Coronary artery (tissue), 2 donors: ENCODE data around the gene SEC22C.

Experiments
- DNase-seq: peaks from one replicate; pipeline ENCODE4 v3.0.0-alpha.2; 2017; ENCODE audit warnings: low spot score
- H3K27ac ChIP-seq, 2 donors: fragments of 200-600 bp; sonication (generic); one replicate each; pipeline ENCODE4 v1.5.1; 2016 to 2019
- H3K4me3 ChIP-seq: fragments of 200-600 bp; sonication (generic); 2 replicates; pipeline ENCODE4 v1.5.1; 2016; ENCODE audit warnings: mild to moderate bottlenecking, moderate library complexity
- TF ChIP-seq, protein P1 (sequence below): fragments of 200-600 bp; sonication (generic); IDR thresholded peaks from one replicate; pipeline ENCODE4 v1.5.1; 2019; ENCODE audit warnings: antibody characterized with exemption

SEC22C gene

DNA sequence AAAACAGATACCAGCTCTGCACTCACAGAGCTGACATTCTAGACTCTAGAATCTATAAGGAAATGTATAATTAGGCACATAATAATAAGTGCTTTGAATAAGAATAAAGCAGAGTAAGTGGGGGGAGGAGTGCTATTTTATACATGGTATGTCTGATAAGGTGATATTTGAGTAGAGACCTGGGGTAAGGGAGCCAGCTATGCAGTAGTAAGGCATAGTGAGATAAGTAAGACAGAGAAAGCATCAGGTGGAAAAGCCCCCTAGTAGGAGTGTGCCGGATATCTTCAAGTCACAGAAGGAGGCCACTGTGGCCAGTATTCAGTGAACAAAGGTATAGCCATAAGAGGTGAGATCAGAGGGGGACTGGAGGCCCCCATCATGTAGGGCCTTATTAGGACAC, 11.9 kb upstream of the SEC22C start:
- H3K4me3 ChIP-seq: no peak overlapping the region
- TF ChIP-seq, protein P1, sequence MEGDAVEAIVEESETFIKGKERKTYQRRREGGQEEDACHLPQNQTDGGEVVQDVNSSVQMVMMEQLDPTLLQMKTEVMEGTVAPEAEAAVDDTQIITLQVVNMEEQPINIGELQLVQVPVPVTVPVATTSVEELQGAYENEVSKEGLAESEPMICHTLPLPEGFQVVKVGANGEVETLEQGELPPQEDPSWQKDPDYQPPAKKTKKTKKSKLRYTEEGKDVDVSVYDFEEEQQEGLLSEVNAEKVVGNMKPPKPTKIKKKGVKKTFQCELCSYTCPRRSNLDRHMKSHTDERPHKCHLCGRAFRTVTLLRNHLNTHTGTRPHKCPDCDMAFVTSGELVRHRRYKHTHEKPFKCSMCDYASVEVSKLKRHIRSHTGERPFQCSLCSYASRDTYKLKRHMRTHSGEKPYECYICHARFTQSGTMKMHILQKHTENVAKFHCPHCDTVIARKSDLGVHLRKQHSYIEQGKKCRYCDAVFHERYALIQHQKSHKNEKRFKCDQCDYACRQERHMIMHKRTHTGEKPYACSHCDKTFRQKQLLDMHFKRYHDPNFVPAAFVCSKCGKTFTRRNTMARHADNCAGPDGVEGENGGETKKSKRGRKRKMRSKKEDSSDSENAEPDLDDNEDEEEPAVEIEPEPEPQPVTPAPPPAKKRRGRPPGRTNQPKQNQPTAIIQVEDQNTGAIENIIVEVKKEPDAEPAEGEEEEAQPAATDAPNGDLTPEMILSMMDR: no peak
- H3K27ac ChIP-seq: no peak overlapping the region
- no peak for DNase-seq

DNA sequence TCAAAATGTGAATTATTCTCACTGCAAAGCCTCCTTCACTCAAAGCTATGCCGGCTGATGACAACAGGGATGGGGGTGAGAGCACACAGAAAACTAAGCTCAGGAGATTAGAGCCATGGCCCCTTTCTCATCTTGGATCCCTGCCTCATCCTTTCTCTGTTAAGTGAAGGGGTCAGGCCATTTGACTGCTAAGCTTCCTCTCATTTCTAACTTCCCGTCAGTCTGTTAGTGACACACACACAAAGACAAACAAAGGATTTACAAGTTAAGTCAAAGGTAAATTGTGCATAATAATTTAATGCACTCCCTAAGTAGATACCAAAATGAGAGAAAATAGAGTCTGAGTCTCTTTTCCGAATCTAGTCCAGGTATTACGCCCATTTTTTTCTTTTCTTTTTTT, 10.0 kb upstream of the SEC22C start:
- TF ChIP-seq, protein P1: no peak
- peak overlapping the region; percentile 86 to 89 for H3K27ac ChIP-seq
- H3K4me3 ChIP-seq: peak overlapping the region; percentile 73
- DNase-seq: no peak

DNA sequence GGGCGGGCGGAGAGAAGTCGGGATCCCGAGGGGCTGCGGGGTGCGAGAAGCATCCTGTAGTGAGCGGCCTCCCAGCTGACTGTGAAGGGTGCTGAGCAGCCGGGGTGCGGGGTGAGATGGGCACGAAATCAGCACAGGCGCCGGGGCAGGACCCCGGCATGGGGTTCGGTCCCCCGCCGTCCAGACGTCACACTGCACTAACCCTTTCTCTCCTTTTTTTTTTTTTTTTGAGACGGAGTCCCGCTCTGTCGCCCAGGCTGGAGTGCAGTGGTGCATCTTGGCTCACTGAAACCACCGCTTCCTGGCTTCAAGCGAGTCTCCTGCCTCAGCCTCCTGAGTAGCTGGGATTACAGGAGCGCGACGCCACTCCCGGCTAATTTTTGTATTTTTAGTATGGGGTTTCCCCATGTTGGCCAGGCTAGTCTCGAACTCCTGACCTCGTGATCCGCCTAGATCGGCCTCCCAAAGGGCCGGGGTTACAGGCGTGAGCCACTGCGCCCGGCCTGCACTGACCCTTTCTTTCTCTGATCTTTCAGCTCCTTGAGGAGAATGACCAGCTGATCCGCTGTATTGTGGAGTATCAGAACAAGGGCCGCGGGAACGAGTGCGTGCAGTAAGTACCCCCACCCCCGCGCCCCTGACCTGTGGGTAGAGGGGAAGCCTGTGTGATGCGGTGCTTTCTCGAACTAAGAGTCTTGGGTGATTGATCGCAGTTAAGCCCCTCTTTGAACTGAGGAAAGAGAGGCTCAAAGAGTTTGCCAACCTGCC, 9.4 kb upstream of the SEC22C start:
- H3K4me3 ChIP-seq: peak overlapping the region; percentile 73
- DNase-seq: no peak
- TF ChIP-seq, protein P1: no peak
- H3K27ac ChIP-seq: peak overlapping the region; percentile 86 to 89

DNA sequence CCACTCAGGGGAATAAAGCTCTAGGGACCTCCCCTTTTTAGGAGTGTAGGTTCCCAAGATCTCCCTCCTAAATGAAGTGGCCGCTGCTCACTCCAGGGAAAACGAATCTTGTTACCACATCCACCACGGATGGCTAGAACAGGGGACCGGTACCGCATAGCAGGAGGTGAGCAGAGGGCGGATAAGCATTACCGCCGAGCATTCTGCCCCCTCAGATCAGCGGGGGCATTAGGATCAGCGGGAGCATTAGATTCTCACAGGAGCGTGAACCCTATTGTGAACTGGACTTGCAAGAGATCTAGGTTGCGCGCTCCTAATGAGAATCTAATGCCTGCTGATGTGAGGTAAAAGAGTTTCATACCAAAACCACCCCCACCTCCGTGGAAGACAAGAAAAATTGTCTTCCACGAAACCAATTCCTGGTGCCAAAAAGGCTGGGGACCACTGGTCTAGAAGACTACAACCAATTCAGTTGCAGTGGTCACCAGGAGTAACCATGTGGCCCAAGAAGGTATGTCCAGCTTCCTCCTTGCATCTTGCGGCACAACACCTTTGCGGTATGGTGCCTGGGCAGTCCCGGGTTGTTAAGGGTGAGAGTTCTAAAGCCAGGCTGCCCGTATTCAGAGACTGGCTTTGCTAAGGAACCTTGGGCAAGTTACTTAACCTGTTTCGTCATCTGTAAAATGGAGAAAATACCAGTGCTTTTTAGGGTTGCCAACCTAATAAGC, 7.8 kb upstream of the SEC22C start:
- H3K4me3 ChIP-seq: peak overlapping the region; percentile 73
- TF ChIP-seq, protein P1: no peak
- H3K27ac ChIP-seq: peak overlapping the region; percentile 86 to 89
- no peak for DNase-seq

DNA sequence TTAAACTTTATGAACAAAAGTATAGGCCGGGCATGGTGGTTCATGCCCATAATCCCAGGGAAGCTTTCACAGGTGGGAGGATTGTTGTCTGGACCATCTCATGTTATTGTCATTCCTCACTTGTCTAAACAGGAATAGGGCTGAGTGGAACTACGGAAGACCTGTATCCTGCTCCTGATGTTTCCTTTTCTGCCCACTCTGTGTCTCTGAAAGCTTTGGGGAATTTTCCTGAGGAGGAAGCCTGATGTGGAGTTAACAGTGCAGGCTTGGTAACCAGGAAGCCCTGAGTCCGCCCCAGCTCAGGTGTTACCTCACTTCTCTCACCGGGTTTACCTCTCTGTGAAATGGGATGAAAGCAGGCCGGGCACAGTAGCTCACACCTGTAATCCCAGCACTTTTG, 6.9 kb upstream of the SEC22C start:
- no peak overlapping the region for H3K4me3 ChIP-seq
- no peak overlapping the region for H3K27ac ChIP-seq
- TF ChIP-seq, protein P1: no peak
- no peak for DNase-seq

DNA sequence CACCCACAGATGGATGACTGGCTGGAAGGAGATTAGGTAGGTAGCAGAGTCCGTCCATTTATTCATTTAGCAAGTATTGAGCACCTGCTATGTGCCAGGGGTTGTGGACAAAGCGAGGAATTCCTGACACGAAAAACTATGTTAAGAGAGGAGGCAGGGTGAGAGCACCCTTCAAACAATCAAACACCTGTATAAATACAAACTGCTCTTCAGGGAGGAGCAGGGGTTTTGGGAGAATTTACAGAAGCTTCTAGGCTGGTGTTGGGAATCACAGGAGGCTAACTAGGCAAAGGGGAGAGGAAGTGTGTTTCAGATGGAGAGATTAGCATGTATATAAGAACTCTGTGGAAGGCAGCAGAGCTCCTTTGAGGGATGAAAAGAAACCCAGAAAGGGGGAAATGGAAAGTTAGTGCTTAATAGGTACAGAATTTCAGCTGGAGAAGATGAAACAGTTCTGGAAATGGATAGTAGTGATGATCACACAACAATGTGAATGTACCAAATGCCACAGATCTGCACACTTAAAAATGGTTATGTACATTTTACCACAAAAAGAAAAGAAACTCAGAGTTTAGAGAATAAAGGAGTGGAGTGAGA, 805 bp upstream of the SEC22C start:
- Histone ChIP-seq H3K27ac (peak overlapping the region; percentile 87 to 94), H3K4me3 (peak overlapping the region; percentile 94)
- no peak for DNase-seq
- TF ChIP-seq, protein P1: no peak
